GM12892 (cell line): ENCODE results near the gene ATOX1. TPM values are rescaled to one million over a fixed set of nuclear protein-coding genes. Genes with fewer than 3 reads are reported as not detected.
A peak's percentile ranks its signal among the peaks of the same experiment; 100 is the strongest.
"Not testable (repeated sequence)": the region's sequence is repeated elsewhere in the genome, so short reads cannot be mapped to it uniquely, and the experiment has no call there.

Experiments
- DNase-seq: peaks from one replicate; pipeline ENCODE4 v3.0.0; 2011; ENCODE audit not compliant: insufficient read length
- FAIRE-seq: peaks from 2 replicates; lab custom pipeline; 2011; peaks lifted over from hg19 to GRCh38; lab: Jason Lieb, UNC
- POLR2A ChIP-seq: IDR thresholded peaks from 2 replicates; pipeline ENCODE4 v1.6.1; 2011; ENCODE audit warnings: low read depth, low read length, control low read depth
- POLR2AphosphoS5 ChIP-seq: IDR thresholded peaks from 2 replicates; pipeline ENCODE4 v1.6.1; 2011; ENCODE audit warnings: low read depth, low read length, control low read depth
- TAF1 ChIP-seq: IDR thresholded peaks from 2 replicates; pipeline ENCODE4 v1.6.1; 2011; ENCODE audit warnings: low read depth, mild to moderate bottlenecking, control low read depth, low read length, borderline replicate concordance
- polyA plus RNA-seq: library from polyadenylated mRNA; unstranded; fragments of >200 nt; gene quantifications from one replicate; pipeline ENCODE4 v1.2.1, GENCODE V29; 2012; ENCODE audit warnings: missing spikeins, inconsistent platforms; ENCODE audit not compliant: missing spikeins

ATOX1 gene, protein sequence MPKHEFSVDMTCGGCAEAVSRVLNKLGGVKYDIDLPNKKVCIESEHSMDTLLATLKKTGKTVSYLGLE
- 130 TPM for polyA plus RNA-seq

DNA sequence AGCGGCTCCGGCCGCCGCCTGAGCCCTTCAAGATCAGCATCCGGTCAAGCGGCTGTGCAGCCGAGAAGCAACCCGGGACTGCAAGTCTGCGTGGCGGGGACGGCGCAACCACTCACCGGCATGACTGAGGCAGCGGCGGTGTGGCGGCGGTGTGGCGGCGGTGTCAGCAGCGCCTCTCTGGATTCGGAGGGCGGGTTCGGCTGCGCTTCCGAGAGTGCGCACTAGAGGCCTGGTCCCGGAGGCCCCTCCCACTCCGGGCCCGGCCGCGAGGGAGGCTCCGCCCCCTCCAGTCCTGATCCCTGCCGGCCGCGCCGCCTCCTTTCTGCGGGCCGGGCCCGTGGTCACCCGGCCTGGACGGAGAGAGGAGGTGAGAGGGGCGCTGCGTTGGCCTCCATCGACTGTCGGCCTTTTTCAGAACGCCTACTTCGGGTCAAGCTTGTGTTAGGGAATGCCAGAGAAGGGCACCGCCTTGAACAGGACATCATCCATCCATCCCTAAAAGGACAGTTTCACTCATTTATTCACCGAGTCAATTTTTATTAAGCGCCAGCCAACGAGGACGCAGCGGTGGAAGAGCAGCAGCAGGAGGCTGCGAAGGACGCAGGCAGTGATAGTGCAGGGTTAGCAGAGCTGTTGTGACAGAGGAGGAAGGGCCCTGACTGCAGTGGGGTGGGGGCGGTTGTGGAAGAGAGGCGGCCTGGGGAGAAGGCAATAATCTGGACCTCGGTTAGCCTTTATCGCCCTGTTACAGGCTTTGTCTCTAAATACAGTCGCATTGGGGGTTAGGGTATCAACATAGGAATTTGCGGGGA is at the start of gene ATOX1:
Gene ATOX1, minus strand, starts transcription at position 202 of the 812 bp plus-strand sequence. Its CDS starts 80 bp downstream, at position 122.
- peak; percentile 97 for DNase-seq
- TF ChIP-seq POLR2AphosphoS5 (peak; percentile 97), TAF1 (peak; percentile 90), POLR2A (peak; percentile 98)
- peak; percentile 94 for FAIRE-seq

DNA sequence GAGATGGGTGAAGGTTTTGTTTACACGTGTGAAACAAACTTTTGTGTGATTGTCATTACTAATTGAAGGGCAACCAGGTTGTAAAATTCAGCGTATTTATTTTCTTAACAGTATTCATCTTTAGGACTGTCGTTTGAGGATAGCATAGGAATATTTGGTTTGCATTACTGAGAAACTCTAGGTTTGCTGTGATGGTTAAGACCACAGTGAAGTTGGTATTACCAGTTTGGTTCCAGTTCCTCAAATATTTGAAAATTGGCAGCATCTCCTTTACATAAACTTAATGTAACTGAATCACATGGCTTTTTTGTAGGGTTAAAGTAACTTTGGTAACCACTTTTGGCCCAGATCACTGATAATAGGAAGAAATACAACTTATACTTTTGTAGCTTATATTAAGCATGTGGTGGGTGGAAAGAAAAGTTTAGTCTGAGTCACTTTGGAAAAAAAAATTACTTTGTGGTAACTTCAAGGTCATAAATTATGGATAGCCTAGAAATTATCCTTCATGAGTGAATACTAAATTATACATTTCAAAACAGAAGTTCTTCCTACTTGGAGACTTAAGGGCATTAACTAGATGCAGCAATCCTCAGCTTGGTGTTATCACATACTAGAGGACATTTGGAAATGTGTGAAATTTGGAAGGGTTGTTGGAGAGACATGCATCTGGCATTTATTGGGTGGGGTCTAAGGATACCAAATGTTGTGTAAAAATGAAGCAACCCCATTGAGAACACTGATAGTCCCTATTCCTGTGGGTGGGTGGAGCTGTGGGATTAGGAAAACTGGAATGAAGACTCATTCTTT is 47.2 kb upstream of the ATOX1 start:
- TF ChIP-seq TAF1 (no peak), POLR2AphosphoS5 (0 out of 2 replicates have a peak, but pooled peaks have one; percentile 4)
- FAIRE-seq (peak; percentile 33), DNase-seq (no peak)

DNA sequence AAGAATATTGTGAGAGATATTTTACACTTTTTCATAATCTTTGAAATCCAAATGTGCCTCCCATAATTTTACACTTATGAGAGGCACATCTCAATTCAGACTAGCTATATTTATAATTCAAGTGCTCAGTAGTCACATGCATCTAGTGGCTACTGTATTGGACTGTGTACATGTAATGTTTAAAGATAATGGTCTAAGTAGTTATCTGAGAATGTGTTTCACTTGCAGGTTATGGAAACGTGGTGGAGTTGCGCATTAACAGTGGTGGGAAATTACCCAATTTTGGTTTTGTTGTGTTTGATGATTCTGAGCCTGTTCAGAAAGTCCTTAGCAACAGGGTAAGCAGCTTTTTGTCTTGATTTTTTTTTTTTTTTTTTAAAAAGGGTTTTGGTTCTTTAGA is 42.1 kb upstream of the ATOX1 start:
- FAIRE-seq = no peak
- DNase-seq = no peak
- TF ChIP-seq TAF1 (no peak), POLR2A (no peak), POLR2AphosphoS5 (no peak)

DNA sequence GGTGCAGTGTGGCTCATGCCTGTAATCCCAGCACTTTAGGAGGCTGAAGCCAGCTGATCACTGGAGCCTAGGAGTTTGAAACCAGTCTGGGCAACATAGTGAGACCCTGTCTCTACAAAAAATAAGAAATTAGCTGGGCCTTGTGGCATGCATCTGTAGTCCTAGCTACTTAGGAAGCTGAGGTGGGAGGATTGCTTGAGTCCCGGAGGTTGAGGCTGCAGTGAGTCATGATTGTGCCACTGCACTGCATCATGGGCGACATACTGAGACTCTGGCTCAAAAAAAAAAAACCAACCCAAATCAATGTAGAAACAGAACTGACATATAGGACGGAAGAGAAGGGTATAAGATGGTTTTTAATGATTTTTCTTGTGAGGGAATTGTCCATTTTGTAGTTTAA is 41.0 kb upstream of the ATOX1 start:
- DNase-seq = no peak
- TF ChIP-seq TAF1 = no peak
- no peak for TF ChIP-seq POLR2AphosphoS5
- TF ChIP-seq POLR2A = no peak
- FAIRE-seq = no peak

DNA sequence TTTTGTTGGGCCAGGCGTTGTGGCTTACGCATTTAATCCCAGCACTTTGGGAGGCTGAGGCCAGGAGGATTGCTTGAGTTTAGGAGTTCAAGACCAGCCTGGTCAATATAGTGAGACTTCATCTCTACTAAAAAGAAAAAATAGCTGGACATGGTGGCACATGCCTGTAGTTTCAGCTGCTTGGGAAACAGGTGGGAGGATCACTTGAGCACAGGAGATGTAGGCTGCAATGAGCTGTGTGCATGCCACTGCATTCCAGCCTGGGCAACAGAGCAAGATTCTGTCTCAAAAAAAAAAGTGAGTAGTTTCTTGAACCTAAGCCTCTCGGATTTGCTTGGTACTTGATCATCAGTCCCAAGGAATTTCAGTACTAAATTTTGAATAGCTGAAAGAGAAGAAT is 40.2 kb upstream of the ATOX1 start:
- no peak for FAIRE-seq

DNA sequence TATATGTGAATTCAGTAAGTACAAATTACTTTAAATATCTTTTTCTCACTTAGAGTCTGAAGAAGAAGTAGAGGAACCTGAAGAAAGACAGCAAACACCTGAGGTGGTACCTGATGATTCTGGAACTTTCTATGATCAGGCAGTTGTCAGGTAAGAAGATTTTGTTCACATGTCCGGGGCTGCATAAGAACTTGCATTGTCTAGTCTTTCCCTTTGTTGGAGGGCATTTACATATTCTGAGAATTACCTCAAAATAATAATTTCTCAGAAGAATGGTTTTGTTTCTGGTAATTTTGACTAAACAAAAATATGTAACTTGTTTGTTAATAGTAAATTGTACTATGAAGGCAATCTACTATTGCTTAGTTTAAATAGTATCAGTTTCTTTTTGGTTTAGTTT is 37.0 kb upstream of the ATOX1 start:
- DNase-seq = no peak
- no peak for FAIRE-seq
- TF ChIP-seq TAF1 (no peak), POLR2A (no peak), POLR2AphosphoS5 (no peak)

More for the DNA sequence above, 40.2 kb upstream of the ATOX1 start:
- DNase-seq = no peak
- TF ChIP-seq TAF1 (no peak), POLR2AphosphoS5 (no peak), POLR2A (no peak)

DNA sequence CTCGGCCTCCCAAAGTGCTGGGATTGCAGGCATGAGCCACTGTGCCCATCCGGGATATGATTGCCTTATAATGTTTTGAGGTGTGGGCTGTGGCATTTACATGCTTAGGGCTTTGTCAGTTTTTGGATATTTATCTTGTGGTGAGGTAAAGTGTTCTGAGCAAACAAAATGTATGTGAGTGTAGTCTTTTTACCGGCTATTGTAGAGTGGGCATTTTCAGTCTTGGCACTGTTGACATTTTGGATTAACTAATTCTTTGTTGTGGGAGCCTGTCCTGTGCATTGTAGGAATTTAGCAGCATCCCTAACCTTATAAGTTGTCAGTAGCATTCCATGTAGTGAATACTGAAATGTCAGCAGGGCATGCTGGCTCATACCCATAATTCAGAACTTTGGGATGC is 34.9 kb upstream of the ATOX1 start:
- FAIRE-seq (no peak), DNase-seq (no peak)
- TF ChIP-seq POLR2A (no peak), TAF1 (no peak), POLR2AphosphoS5 (no peak)

DNA sequence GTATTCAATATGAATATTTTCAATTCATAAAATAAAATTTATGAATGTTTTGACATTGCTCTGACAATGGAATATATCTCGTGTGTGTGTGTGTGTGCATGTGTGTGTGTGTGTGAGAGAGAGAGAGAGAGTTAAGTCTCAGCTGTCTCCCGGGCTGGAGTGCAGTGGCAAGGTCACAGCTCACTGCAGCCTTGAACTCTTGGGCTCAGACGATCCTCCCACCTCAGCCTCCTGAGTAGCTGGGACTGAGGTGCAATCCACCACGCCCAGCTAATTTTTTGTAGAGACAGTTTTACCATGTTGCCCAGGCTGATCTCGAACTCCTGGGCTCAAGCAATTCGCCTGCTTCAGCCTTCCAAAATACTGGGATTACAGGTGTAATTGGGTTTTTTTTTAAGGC is 29.4 kb upstream of the ATOX1 start:
- TF ChIP-seq POLR2AphosphoS5 (no peak), TAF1 (no peak), POLR2A (no peak)
- FAIRE-seq (no peak), DNase-seq (no peak)

DNA sequence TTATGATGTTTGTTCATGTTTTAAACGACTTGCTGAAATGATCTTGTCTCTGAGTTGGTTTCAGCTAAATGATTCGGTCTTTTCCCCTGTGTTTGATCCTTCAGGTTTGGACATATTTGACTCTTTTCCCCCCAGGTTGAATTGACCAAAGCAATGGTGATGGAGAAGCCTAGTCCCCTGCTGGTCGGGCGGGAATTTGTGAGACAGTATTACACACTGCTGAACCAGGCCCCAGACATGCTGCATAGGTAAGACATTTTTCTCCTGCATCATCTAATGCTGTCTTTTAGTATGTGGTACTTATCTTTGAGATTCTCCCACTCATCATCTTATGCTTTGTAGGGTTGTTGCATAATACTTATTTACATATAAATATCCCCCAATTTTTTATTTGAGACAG is 28.0 kb upstream of the ATOX1 start:
- TF ChIP-seq POLR2A (no peak), TAF1 (no peak), POLR2AphosphoS5 (no peak; the same call in 1 of the 2 replicates)
- FAIRE-seq (no peak), DNase-seq (no peak)

DNA sequence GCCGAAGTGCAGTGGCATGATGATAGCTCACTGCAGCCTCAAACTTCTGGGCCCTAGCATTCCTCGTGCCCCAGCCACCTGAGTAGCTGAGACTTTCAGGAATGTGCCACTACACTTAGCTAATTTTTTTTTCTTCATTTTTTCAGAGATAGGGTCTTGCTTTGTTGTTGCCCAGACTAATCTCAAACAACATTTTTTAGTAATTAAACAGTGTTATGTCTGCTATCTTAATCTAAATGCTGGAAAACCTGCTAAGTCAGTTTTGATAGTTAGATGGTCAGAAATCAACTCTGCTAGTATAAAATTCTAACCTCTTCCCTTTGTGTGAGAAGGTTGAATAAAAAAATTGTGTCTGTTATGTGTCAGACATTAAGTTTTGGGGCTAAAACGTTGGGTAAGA is 25.7 kb upstream of the ATOX1 start:
- TF ChIP-seq POLR2AphosphoS5 (no peak), POLR2A (no peak), TAF1 (no peak)
- FAIRE-seq = peak; percentile 63
- DNase-seq = no peak

DNA sequence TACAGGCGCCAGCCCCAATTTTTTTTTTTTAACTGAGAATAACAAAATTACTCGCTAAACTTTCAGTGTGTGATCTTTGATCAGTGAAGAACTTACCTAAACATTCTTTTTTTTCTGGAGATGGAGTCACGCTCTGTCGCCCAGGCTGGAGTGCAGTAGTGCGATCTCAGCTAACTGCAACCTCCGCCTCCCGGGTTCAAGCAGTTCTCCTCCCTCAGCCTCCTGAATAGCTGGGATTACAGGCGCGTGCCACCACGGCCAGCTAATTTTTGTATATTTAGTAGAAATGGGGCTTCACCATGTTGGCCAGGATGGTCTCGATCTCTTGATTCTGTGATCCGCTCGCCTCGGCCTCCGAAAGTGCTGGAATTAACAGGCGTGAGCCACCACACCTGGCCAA is 25.2 kb upstream of the ATOX1 start:
- FAIRE-seq = peak; percentile 46
- not testable (repeated sequence) for DNase-seq

DNA sequence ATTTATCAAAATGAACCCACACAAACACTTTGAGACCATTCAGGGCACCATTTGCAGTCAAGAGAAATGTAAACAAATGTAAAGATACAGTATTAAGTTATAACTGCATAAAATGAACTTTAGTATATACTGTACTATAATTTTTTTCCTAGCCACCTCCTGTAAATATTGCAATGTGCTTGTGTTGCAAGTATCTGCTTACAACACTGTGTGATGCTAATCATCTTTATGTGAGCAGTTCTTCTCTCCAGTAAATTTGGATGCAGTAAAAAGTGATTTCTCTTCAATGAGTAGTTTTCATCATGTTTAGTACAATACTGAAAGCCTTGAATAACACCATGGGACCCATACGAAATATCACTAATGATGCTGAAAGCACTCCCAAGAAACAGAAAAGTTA is 22.8 kb upstream of the ATOX1 start:
- FAIRE-seq (no peak), DNase-seq (no peak)
- TF ChIP-seq POLR2A (no peak), TAF1 (no peak), POLR2AphosphoS5 (no peak)
